ENCODE data around the gene PITHD1.

DNA sequence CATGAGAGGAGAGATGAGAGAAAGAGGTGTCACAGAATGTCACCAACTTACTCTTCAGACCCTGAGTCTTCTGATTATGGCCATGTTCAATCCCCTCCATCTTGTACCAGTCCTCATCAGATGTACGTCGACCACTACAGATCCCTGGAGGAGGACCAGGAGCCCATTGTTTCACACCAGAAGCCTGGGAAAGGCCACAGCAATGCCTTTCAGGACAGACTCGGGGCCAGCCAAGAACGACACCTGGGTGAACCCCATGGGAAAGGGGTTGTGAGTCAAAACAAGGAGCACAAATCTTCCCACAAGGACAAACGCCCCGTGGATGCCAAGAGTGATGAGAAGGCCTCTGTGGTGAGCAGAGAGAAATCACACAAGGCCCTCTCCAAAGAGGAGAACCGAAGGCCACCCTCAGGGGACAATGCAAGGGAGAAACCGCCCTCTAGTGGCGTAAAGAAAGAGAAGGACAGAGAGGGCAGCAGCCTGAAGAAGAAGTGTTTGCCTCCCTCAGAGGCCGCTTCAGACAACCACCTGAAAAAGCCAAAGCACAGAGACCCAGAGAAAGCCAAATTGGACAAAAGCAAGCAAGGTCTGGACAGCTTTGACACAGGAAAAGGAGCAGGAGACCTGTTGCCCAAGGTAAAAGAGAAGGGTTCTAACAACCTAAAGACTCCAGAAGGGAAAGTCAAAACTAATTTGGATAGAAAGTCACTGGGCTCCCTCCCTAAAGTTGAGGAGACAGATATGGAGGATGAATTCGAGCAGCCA, 27.0 kb upstream of the PITHD1 start:
- no peak for TF ChIP-seq POLR2A (IDR thresholded peaks at IDR 0.05; ENCODE audit: low read depth, low read length)
- TF ChIP-seq POLR2AphosphoS5 (IDR thresholded peaks at IDR 0.05; ENCODE audit: low read depth, low read length): no peak
- TF ChIP-seq TAF1 (IDR thresholded peaks at IDR 0.05; ENCODE audit: low read depth, low read length): no peak
- TF ChIP-seq SPI1 (IDR thresholded peaks at IDR 0.05; ENCODE audit: low read depth, low read length): no peak
- TF ChIP-seq PAX5 (IDR thresholded peaks at IDR 0.05; ENCODE audit: insufficient read depth, low read length, severe bottlenecking): no peak
